B cell (primary cell): Measurements from ENCODE around the gene PINLYP. TPM values are rescaled to one million over a fixed set of nuclear protein-coding genes. Genes with fewer than 3 reads are reported as not detected.

Experiments
- ATAC-seq: fragments of 200-7000 bp; cut with Tn5 transposase; one replicate; pipeline ENCODE4 v1.10.0; 2021; ENCODE audit warnings: low read depth, mild to moderate bottlenecking, moderate number of reproducible peaks, moderate library complexity
- CTCF ChIA-PET: fragments of 350-600 bp; sonication (Branson Sonifier 250); formaldehyde crosslinking; loops from one replicate; lab custom pipeline; 2021; ENCODE audit warnings: antibody characterized with exemption, inconsistent platforms; lab: Charles Lee
- POLR2A ChIA-PET: fragments of 350-600 bp; sonication (Branson Sonifier 250); formaldehyde crosslinking; loops from one replicate; lab custom pipeline; 2021; ENCODE audit warnings: antibody characterized with exemption; lab: Charles Lee
- DNase-seq: peaks from one replicate; pipeline ENCODE4 v3.0.0; 2013
- H2AFZ ChIP-seq: 2 replicates; pipeline ENCODE4 v1.6.1; 2012; ENCODE audit warnings: mild to moderate bottlenecking, low read depth, low read length; ENCODE audit not compliant: insufficient read depth, poor library complexity, severe bottlenecking
- H3K27ac ChIP-seq, 2 donors: 1 replicate in 1 of 2; 2 replicates in 1 of 2; pipeline ENCODE4 v1.5.1; 2012 to 2013; ENCODE audit warnings: low read length in 2 of 2, mild to moderate bottlenecking in 2 of 2, moderate library complexity in 1 of 2
- H3K27me3 ChIP-seq, 4 experiments: fragments of 200-600 bp in 1 of 4; sonication (generic) in 1 of 4; replicated peaks in 1 of 4; 1 replicate in 2 of 4; 2 replicates in 2 of 4; pipeline versions ENCODE4 v1.6.1 to v1.7.0; 2013 to 2016; ENCODE audit warnings: low read length in 3 of 4, mild to moderate bottlenecking in 2 of 4, mixed read lengths in 1 of 4, moderate library complexity in 1 of 4; ENCODE audit not compliant: insufficient read depth in 4 of 4, control insufficient read depth in 3 of 4; ENCODE audit errors: control extremely low read depth in 1 of 4
- H3K36me3 ChIP-seq, 2 experiments: replicated peaks in 1 of 2; 1 replicate in 1 of 2; 2 replicates in 1 of 2; pipeline versions ENCODE4 v1.6.1 to v1.7.1; 2013; ENCODE audit warnings: low read length in 1 of 2; ENCODE audit not compliant: insufficient read depth in 2 of 2, control insufficient read depth in 1 of 2; ENCODE audit errors: control extremely low read depth in 1 of 2, extremely low read depth in 1 of 2
- H3K4me1 ChIP-seq, 2 donors: fragments of 200-600 bp in 1 of 2; sonication (generic) in 1 of 2; 1 replicate in 1 of 2; 2 replicates in 1 of 2; pipeline versions ENCODE4 v1.5.1 to v1.6.1; 2013 to 2017; ENCODE audit warnings: low read length in 2 of 2; ENCODE audit not compliant: control insufficient read depth in 2 of 2, insufficient read depth in 2 of 2
- H3K4me2 ChIP-seq: replicated peaks from 2 replicates; pipeline ENCODE3; 2012; ENCODE audit warnings: mild to moderate bottlenecking, low read depth, low read length; ENCODE audit not compliant: poor library complexity, severe bottlenecking
- H3K4me3 ChIP-seq, 5 experiments: fragments of 200-600 bp in 1 of 5; sonication (generic) in 1 of 5; 1 replicate in 3 of 5; 2 replicates in 2 of 5; pipeline versions ENCODE4 v1.5.1 to v1.7.0; 2011 to 2016; ENCODE audit warnings: low read length in 4 of 5, mild to moderate bottlenecking in 4 of 5, low read depth in 2 of 5, control low read depth in 1 of 5, moderate library complexity in 1 of 5; ENCODE audit not compliant: insufficient read depth in 1 of 5; ENCODE audit errors: control extremely low read depth in 1 of 5, extremely low read depth in 1 of 5
- H3K79me2 ChIP-seq: fragments of 200-600 bp; sonication (generic); one replicate; pipeline ENCODE4 v1.6.0; 2016; ENCODE audit warnings: low read length; ENCODE audit not compliant: control insufficient read depth, insufficient read depth
- H3K9ac ChIP-seq: fragments of 200-600 bp; sonication (generic); 2 replicates; pipeline ENCODE4 v1.6.1; 2017; ENCODE audit warnings: mild to moderate bottlenecking, low read length, moderate library complexity
- H3K9me3 ChIP-seq, 3 donors: one replicate each; pipeline versions ENCODE4 v1.6.1 to v1.7.1; 2013; ENCODE audit warnings: low read length in 2 of 3; ENCODE audit not compliant: control insufficient read depth in 2 of 3, insufficient read depth in 1 of 3; ENCODE audit errors: control extremely low read depth in 1 of 3
- H4K20me1 ChIP-seq: 2 replicates; pipeline ENCODE4 v1.6.0; 2012; ENCODE audit warnings: mild to moderate bottlenecking, low read length; ENCODE audit not compliant: insufficient read depth, control insufficient read depth, poor library complexity, severe bottlenecking
- H3K27ac Mint-ChIP-seq: one replicate; pipeline ENCODE4 v1.8.0; 2021; ENCODE audit warnings: mixed read lengths
- H3K27me3 Mint-ChIP-seq: one replicate; pipeline ENCODE4 v1.8.0; 2021; ENCODE audit warnings: mixed read lengths
- H3K4me1 Mint-ChIP-seq: one replicate; pipeline ENCODE4 v1.8.0; 2021; ENCODE audit warnings: mixed read lengths
- H3K4me3 Mint-ChIP-seq: one replicate; pipeline ENCODE4 v1.8.0; 2021; ENCODE audit warnings: mixed read lengths
- H3K9me3 Mint-ChIP-seq: one replicate; pipeline ENCODE4 v1.8.0; 2022; ENCODE audit warnings: mixed read lengths; ENCODE audit not compliant: insufficient read depth
- CTCF ChIP-seq: fragments of 200-600 bp; IDR thresholded peaks from one replicate; pipeline ENCODE4 v1.8.0; 2022; ENCODE audit warnings: antibody characterized with exemption, mild to moderate bottlenecking
- EZH2 ChIP-seq: IDR thresholded peaks from 2 replicates; pipeline ENCODE4 v1.6.1; 2012; ENCODE audit warnings: borderline replicate concordance, low read depth, mild to moderate bottlenecking, moderate library complexity, low read length; ENCODE audit not compliant: insufficient read depth, poor library complexity, severe bottlenecking
- WGBS: methylation state at CpG from one replicate; pipeline ENCODE4 v1.1.5; 2013; ENCODE audit warnings: missing lambda C conversion rate; ENCODE audit not compliant: insufficient coverage; 5-methylcytosine and 5-hydroxymethylcytosine counted together
- intact Hi-C: fragments of 100-400 bp; cut with micrococcal nuclease; formaldehyde crosslinking; loops from one replicate; pipeline ENCODE4 v1.10.0; 2022
- polyA plus RNA-seq: library from polyadenylated mRNA; depleted of rRNA; stranded (reverse); fragments of >200 nt; gene quantifications from 2 replicates; pipeline ENCODE4 v1.2.3, GENCODE V29; 2012
- total RNA-seq, 2 donors: library from RNA; stranded (reverse); fragments of 120-200 nt in 1 of 2; gene quantifications; 1 replicate in 1 of 2; 2 replicates in 1 of 2; pipeline versions ENCODE4 v1.2.3 to v1.2.4, GENCODE V29; 2013 to 2022

PINLYP gene
- total and polyA plus RNA-seq, 2 donors (not counting 1 experiment from before 2014, with no cell fraction given) = 2.0 to 2.9 TPM

- intact Hi-C loops = no loop called here
- H3K4me3 ChIP-seq = no peak overlapping the region
- H3K27me3 ChIP-seq = no peaks in the 10 kb centered on the region
- no peaks in the 10 kb centered on the region for H3K9me3 ChIP-seq
- no peaks in the 10 kb centered on the region for H3K27me3 Mint-ChIP-seq
- H3K9me3 Mint-ChIP-seq = no peaks in the 10 kb centered on the region
- H3K4me1 Mint-ChIP-seq = peaks cover 40% of the 10 kb centered on the region
- no peak overlapping the region for H3K27ac Mint-ChIP-seq
- H3K4me3 Mint-ChIP-seq = no peak overlapping the region
- peaks cover 18 to 40% of the 10 kb centered on the region in 2 donors for H3K4me1 ChIP-seq
- H4K20me1 ChIP-seq = peaks cover 5% of the 10 kb centered on the region
- no peak overlapping the region for H3K27ac ChIP-seq
- ChIA-PET POLR2A (no interaction called here), CTCF (interaction anchor here (1.2 to 1.3 kb wide), 2 partner anchors 28 to 44 kb away, joined by 3 to 6 read pairs; no protein-coding TSS in a partner anchor)
- no peak overlapping the region for H2AFZ ChIP-seq
- no peak overlapping the region for H3K9ac ChIP-seq
- H3K36me3 ChIP-seq = peaks cover 0 to 34% of the 10 kb centered on the region in 2 experiments
- 96% methylated on average over 19 of the region's 19 CpGs for WGBS
- peaks cover 52% of the 10 kb centered on the region for H3K79me2 ChIP-seq
- no peak for DNase-seq
- no peak overlapping the region for H3K4me2 ChIP-seq
- TF ChIP-seq EZH2 (no peak), CTCF (no peak)
- ATAC-seq = no peak
These were observed 23.0 kb downstream of the PINLYP start for GRCh38 chr19:43598445-43599240.
